NCI-H1092 treated with DMSO at 0.1 percent for 48 hours (cell line): ENCODE measurements around the gene IL1RN.

ENCODE experiments used
- DNase-seq: peaks from one replicate; lab custom pipeline; 2025; lab: John Stamatoyannopoulos, UW

Gene IL1RN

DNA sequence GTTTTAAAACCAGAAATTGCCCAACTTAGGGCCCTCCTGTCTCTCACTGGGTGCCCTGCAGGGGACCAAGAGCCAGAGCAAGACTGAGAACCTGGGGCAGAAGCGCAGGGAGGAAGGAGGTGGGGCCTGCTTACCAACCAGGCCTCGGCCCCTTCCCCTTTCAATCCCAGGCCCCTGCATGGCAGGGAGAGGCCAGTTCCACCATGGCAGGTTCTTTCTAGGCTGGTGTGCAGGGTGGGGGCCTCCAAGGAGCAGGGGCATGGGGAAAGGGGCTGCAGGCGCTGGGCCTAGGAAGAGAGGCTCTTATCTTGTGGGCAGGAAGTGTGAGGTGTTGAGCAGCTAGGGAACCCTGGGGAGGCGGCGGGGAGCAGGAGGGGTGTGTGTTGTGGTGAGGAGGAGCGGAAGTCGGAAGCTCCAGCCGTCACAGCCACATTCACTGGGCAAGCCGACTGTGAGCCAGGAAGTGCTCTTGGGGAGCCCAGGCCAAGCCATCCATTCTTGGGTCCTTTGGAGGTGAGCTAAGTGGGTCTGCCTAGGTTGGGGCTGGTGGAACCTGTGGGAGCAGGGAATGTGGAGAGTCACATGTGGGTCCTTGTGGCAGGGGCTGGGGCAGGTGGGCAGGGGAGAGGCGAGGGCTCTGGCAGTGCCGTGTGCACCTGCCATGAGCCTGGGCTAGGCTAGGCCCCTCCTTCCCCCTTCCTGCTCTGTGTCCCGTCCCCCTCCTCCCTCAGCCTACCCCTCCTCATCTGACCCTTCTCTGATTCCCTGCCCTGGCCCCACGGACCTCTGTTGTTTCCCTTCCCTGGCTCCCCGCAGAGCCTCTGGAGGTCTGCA, 46.4 kb downstream of the IL1RN start, which contains the start of gene PSD4:
PSD4 (plus strand) TSS at position 430 of the 834 bp plus-strand sequence. CDS start 8,486 bp downstream, outside the sequence.
- no peak for DNase-seq

DNA sequence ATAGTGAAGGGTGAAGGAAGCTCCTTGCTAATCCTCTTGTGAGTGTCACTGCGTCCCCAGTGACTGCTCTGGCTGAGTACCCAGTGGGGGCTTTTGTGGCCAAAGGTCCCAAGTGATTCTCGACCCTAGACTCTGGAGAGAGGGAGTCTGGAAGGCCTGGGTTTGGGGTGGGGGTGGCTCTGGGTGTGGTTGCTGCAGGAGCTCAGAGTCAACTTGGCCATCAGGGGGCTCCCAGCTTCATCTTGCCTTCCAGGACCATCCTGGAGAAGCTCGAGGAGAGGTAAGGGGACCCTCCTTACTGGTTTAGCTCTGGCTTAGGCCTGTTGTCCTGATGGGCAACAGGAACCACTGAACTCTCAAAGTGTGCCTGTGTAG, 47.0 kb downstream of the IL1RN start:
- DNase-seq, result no peak

DNA sequence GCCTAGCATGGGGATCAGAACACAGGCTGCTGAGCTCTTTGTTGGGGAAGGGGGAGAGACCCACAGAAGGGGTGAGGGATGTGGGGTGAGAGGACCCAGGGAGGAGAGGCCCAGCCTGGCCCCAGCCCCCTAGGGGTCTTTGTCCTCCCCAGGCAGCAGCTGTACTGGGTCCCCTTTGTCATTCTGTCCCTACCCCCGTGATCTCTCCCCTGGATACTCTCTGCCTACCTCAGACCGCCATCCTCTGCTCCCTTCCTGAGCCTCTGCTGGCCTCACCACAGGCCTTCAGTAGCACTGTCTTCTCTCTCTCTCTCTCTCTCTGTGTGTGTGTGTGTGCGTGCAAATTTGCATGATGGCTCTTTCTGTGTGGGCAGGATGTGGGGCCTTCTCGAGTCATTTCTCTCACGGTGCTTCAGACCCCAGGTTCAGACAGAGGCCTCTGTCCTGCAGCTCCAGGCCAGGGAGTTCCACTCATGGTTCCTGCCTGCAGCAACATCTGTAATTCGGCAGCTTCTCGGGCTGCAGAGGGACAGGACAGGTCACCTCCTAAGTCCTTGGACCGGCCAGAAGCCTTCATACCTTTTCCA, 47.7 kb downstream of the IL1RN start:
- DNase-seq, result no peak

- DNase-seq, result no peak
Measured at GRCh38 chr2:113175736-113176695, 48.6 kb downstream of the IL1RN start.

DNA sequence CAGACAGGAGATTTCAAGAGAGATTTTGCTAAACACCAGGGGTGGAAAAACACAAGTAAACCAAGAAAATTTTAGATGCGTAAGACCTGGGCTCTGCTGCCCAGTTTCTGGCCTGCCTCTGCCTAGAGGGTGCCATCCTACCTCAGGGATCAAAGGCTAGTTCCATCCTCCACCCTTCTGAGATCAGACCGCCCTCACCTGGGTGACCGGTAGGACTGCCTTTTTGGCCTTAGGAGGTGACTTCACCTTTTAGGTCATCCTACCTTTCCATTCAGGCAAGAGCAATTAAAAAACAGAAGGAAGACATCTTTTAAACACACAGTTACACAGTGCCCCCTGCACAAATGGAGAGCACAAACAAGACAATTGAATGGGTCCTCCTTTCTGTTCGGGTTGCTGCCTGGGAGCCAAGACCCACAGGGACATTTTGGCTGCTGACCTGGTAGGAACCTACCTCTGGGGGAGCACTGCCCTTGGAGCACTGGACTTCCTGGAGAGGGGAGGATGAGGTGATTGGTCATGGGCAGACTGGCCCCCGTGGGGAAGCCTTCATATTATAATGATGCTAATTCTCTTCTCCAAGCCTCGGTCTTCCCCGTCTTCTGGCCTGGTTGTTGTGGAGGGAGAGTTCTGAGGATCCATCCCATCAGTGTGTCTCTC, 49.4 kb downstream of the IL1RN start:
- no peak for DNase-seq

DNA sequence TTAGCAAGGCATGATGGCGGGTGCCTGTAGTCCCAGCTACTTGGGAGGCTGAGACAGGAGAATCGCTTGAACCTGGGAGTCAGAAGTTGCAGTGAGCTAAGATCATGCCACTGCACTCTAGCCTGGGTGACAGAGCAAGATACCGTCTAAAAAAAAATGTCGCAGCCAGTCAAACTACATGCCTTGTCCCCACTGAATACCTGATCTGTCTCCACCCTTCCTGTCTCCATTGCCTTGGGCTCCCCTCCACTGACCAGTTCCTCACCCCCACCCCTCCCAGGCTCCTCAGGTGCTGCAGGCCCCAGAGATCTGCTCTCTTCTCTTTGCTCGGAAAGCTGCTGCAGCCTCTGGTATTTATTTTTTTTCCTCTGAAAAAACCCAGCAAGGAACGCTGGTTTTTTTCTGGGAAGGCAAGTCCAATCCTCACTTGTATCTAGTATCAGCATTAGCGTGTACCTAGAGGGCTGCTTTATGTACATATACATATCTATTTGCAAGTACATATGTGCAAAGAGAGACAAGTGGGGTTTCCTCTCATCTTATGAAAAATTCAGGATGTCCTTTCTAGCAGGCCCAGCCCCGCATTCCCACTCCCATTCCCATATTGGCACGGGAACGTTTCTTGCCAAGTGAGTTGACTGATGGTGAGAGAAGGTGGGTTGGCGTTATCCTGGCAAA, 50.8 kb downstream of the IL1RN start:
- no peak for DNase-seq

- DNase-seq, result no peak
Measured at GRCh38 chr2:113178891-113179290, 51.5 kb downstream of the IL1RN start.

GRCh38 chr2:113179446-113180045, 52.1 kb downstream of the IL1RN start:
- DNase-seq, result no peak

GRCh38 chr2:113180131-113180946, 52.9 kb downstream of the IL1RN start:
- DNase-seq, result no peak

- no peak for DNase-seq
Measured at GRCh38 chr2:113181258-113182051, 54.1 kb downstream of the IL1RN start.

DNA sequence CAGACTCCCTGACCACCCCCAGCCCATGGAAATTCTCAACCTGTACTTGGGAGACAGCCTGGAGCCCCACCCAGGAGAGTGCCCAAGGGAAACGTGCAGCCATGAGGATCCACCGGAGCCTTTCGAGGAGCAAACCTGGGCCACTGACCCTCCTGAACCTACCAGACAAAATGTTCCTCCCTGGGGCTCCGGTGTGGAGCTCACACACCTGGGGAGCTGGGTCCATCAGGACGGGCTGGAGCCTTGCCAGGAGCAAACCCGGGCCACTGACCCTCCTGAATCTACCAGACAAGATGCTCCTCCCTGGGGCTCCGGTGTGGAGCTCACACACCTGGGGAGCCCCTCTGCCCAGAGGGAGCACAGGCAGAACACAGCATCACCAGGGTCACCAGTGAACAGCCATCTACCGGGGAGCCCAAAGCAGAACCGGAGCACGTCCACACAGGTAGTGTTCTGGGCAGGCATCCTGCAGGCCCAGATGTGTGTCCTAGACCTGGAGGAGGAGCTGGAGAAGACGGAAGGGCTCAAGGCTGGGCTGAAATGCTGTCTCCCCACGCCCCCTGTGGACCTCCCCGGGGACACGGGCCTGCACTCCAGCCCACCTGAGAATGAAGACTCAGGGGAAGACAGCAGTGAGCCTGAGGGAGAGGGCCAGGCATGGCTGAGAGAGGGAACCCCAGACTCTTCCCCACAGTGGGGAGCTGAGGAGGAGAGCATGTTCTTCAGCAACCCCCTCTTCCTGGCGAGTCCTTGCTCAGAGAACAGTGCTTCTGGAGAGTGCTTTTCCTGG, 55.3 kb downstream of the IL1RN start:
- no peak for DNase-seq

DNA sequence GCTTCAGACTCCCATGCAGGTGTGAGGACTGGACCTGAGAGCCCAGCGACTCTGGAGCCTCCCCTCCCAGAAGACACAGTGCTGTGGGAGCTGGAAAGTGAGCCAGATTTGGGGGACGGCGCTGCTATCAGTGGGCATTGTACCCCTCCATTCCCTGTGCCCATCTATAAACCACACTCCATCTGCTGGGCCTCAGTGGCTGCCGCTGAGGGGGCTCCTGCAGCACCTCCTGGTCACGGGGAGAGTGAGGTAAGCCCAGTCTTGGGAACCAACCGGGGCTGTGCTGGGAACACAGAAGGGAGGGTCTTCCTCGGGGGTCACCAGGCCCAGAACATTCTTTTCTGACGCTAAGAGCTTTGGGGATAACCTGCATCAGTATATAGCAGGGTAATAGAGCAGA, 55.9 kb downstream of the IL1RN start:
- DNase-seq, result no peak
